ENCODE data around the gene CCDC187. TPM values are rescaled to one million over a fixed set of nuclear protein-coding genes. Genes with fewer than 3 reads are reported as not detected.
"Not testable (repeated sequence)": the region's sequence is repeated elsewhere in the genome, so short reads cannot be mapped to it uniquely, and the experiment has no call there.

Gene CCDC187
- total RNA-seq, 1 experiment from 2014 or later, result not detected

DNA sequence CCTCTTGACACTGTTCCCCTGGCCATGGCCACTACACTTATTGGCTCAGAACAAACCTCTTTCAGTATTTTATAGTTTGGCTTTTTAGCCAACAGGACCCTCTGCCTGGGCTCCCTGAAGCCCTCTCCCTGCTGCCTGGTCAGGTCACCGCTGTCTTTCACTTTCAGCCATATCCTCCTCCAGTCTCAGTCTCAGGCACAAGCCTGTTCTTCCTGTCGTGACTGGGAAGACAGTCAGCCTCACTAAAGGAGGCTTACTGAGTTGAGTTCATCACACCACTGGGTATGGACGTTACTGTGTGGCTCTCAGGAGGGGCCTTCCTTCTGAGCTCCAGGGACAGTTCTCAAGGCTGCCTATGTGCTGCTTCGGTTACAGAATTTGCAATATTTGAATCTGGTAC, 60.3 kb downstream of the CCDC187 start:
- no peak overlapping the region for H3K27ac ChIP-seq
- H3K4me1 ChIP-seq, result peaks cover 14% of the 10 kb centered on the region
- DNase-seq, result no peak
- peaks cover 27% of the 10 kb centered on the region for H3K27me3 ChIP-seq
- H3K9me3 ChIP-seq (replicated peaks), result no peaks in the 10 kb centered on the region
- H3K4me3 ChIP-seq, result no peak overlapping the region
- peaks cover 5% of the 10 kb centered on the region for H3K36me3 ChIP-seq

DNA sequence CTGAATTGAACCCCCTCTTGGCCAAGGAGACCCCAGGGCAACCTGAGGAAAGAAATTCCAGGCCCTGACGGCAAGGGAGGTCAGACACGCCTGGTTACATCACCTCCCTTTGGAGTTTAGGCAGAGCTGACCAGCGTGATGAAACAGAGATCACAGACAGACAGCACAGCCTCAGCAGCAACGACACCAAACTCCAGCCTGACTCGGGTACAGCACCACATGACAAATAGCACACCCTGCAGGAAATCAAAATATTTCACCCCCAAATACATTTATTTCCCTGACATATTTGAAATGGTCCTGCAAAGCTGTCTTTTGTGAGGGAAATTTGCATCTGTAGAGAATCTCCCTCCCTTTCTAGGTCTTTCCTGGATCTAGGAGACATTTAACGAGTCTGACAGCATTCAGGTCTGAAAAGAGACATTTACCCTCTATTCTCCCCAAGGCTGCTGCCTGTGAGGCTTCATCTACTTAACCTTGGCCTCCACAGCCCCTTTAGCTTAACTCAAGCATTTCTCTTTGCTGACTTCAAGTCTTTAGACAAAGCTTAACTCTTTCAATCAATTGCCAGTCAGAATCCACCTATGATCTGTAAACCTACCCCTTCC, 60.9 kb downstream of the CCDC187 start:
- Histone ChIP-seq H3K27me3 (peaks cover 21% of the 10 kb centered on the region), H3K36me3 (peaks cover 5% of the 10 kb centered on the region)

DNA sequence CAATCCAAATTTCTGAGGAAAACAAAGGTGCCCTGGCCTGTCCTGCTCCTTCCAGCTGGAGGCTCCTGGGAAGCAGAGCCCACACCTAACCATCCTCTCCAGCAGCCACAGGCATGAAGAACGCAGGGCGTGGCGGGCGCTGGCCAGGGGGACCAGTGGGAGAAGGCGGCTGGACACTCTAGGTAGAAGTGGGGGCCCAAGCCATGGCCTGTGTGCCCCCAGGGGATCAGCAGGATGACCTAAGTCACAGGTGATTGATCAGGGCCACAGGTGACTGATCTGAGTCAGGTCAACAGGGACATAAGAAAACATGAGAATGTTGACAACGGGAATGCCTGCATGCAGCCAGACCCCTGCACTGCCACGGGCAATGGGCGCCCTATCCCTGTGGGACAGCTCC, 61.6 kb downstream of the CCDC187 start:
- Histone ChIP-seq H3K4me1 (peaks cover 22% of the 10 kb centered on the region), H3K4me3 (no peak overlapping the region), H3K36me3 (peaks cover 5% of the 10 kb centered on the region), H3K27me3 (peaks cover 13% of the 10 kb centered on the region), H3K9me3 (replicated peaks) (no peaks in the 10 kb centered on the region), H3K27ac (no peak overlapping the region)
- DNase-seq, result no peak

More for the DNA sequence above, 60.9 kb downstream of the CCDC187 start:
- Histone ChIP-seq H3K4me3 (no peak overlapping the region), H3K9me3 (replicated peaks) (no peaks in the 10 kb centered on the region), H3K27ac (no peak overlapping the region), H3K4me1 (peaks cover 17% of the 10 kb centered on the region)
- DNase-seq, result no peak

DNA sequence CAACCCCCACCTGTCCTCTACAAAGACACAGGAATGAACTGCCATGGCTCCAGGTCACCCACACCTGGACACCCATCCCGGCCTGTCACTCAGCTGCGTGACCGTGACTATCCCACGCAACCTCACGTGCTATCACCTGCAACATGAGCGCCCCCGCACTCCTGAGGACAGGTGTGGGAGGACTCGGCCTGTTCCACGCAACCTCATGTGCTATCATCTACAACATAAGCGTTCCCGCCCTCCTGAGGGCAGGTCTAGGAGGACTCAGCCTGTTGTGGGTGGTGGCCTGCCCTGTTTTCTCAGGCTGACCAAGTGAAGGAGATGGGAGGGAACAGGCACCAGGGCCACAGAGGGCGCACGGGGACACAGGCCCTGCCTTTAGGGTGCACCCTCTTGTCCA, 62.4 kb downstream of the CCDC187 start:
- DNase-seq, result no peak
- Histone ChIP-seq H3K27ac (no peak overlapping the region), H3K4me1 (peaks cover 22% of the 10 kb centered on the region), H3K4me3 (no peak overlapping the region), H3K9me3 (replicated peaks) (no peaks in the 10 kb centered on the region), H3K27me3 (peaks cover 6% of the 10 kb centered on the region), H3K36me3 (peaks cover 6% of the 10 kb centered on the region)

DNA sequence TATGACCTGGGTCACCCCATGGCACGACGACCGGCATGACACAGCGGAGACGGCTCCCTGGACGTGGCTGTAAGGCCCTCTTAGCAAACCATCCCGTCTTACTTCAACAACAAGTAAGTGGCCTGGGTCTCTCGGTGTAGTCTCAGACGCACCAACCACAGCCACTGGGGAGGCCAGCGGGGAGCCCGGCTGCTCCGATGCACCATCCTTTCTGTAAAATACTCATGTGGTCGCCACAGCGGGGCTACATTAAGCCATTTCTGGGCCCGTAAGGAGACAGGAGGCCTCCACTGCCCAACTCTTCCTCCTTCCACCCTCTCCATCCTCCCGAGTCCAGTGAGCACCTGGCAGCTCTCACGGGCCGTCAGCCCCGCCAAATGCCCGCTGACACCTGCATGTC, 63.0 kb downstream of the CCDC187 start:
- H3K36me3 ChIP-seq, result peaks cover 8% of the 10 kb centered on the region
- peaks cover 18% of the 10 kb centered on the region for H3K4me1 ChIP-seq
- no peak overlapping the region for H3K27ac ChIP-seq
- no peaks in the 10 kb centered on the region for H3K27me3 ChIP-seq
- no peak overlapping the region for H3K4me3 ChIP-seq
- no peaks in the 10 kb centered on the region for H3K9me3 ChIP-seq (replicated peaks)
- no peak for DNase-seq

DNA sequence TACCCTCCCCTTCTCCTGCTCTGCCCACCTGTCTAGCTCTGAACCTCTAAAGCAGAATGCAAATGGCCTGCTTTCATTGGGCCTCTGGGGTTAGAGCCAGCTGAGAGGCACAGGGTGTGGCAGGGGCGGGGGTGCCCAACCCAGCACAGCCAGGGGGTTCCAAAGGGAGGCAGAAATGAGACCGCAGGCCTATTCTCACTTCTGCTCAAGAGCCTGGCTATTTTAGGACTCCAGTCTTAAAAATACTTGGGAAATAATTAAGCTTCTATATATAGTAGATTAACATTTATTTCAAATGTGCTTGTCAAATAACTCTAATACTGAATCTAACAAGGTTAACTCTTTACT, 63.9 kb downstream of the CCDC187 start:
- Histone ChIP-seq H3K27ac (no peak overlapping the region), H3K36me3 (peaks cover 17% of the 10 kb centered on the region)
- no peak for DNase-seq

DNA sequence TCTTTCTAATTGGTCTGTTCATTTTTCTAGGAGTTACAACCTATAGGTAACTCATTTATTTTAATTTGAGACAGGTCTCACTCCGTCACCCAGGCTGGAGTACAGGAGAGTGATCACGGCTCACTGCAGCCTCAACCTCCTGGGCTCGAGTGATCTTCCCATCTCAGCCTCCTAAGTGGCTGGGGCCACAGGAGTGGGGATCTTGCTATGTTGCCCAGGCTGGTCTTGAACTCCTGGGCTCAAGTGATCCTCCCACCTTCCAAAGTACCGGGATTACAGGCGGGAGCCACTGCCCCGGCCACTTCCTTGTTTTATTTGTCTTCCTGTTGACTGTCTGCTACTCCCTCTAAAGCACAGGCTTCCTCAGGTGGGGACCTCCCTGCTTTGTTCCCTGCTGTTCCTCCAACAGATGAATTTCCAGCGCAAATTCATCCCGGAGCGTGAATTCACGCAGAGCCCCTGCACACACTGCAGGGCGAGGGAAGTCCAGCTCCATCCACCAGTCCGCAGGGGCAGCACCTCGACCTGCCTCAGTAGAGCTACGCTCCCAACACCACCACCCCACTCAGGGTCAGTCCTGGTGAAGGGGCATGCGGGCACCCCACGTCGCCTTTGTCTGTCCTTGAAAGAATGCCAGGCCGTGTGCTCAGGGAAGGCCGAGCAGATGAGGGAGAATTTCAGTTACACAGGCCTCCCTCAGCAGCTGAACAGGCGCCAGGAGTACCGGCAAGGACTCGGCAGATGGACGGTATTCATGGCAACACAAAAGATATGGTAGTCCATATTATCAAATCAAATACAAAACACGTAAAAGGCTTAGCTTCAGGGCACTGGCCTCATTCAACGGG, 64.5 kb downstream of the CCDC187 start:
- peaks cover 18% of the 10 kb centered on the region for H3K4me1 ChIP-seq
- DNase-seq, result no peak
- H3K9me3 ChIP-seq (replicated peaks), result no peaks in the 10 kb centered on the region
- H3K36me3 ChIP-seq, result peaks cover 20% of the 10 kb centered on the region
- no peaks in the 10 kb centered on the region for H3K27me3 ChIP-seq
- no peak overlapping the region for H3K27ac ChIP-seq
- H3K4me3 ChIP-seq, result no peak overlapping the region

More for the DNA sequence above, 63.9 kb downstream of the CCDC187 start:
- H3K4me3 ChIP-seq, result no peak overlapping the region
- H3K4me1 ChIP-seq, result peaks cover 18% of the 10 kb centered on the region
- H3K27me3 ChIP-seq, result no peaks in the 10 kb centered on the region
- no peaks in the 10 kb centered on the region for H3K9me3 ChIP-seq (replicated peaks)

DNA sequence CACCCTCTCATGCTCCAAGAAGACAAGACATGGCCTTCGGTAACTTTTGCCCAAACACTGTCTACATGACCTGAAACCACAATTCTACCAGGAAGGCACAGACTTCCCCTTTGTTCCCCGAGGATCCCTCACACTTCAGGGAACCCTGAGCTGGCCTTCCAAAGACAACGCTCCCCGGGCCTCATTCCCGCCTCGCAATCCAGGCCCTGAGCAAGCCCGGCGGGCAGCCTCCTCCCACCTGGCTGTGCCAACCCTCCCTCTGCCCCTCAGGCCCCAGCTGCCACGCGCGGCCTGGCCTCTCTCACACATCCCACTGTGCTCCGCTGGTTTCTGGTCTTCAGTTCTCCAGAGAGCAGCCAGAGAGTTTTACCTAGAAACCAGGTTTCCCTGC, 65.6 kb downstream of the CCDC187 start:
- Histone ChIP-seq H3K27me3 (no peaks in the 10 kb centered on the region), H3K4me1 (peaks cover 19% of the 10 kb centered on the region), H3K36me3 (peaks cover 20% of the 10 kb centered on the region), H3K9me3 (replicated peaks) (no peaks in the 10 kb centered on the region), H3K4me3 (no peak overlapping the region), H3K27ac (no peak overlapping the region)
- DNase-seq, result no peak

DNA sequence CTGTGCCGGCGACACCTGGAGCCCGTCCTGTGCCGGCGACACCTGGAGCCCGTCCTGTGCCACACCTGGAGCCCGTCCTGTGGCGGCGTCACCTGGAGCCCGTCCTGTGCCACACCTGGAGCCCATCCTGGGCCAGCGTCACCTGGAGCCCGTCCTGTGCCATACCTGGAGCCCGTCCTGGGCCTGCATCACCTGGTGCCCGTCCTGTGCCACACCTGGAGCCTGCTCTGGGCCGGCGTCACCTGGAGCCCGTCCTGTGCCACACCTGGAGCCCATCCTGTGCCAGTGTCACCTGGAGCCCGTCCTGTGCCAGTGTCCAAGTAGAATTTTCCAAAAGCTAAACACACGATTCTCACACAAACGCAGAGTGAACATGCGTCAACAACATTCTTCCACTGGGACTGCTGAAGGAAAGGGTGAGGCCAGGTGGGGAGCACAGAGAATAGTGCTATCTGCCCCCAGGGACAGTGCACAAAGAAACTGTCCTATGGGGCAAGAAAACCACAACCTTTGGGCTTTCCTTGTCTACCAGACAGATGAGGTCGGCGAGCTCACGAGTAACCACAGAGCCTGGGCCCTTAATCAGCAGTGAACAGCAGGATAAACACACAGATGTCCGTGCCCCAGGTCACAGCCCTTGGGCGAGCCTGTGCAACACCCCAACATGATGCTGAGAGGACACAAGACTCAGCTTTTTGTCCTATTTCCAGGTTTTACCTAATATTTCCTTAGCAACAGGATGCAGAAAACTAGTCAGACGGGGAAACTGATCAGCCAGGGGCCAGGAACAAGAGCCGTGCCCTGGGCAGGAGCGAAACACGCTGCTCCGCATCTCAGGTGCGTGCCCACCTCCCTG, 66.2 kb downstream of the CCDC187 start:
- peaks cover 21% of the 10 kb centered on the region for H3K4me1 ChIP-seq
- H3K27me3 ChIP-seq, result no peaks in the 10 kb centered on the region
- no peak overlapping the region for H3K4me3 ChIP-seq
- DNase-seq, result no peak
- no peaks in the 10 kb centered on the region for H3K9me3 ChIP-seq (replicated peaks)
- peaks cover 20% of the 10 kb centered on the region for H3K36me3 ChIP-seq
- H3K27ac ChIP-seq, result no peak overlapping the region

DNA sequence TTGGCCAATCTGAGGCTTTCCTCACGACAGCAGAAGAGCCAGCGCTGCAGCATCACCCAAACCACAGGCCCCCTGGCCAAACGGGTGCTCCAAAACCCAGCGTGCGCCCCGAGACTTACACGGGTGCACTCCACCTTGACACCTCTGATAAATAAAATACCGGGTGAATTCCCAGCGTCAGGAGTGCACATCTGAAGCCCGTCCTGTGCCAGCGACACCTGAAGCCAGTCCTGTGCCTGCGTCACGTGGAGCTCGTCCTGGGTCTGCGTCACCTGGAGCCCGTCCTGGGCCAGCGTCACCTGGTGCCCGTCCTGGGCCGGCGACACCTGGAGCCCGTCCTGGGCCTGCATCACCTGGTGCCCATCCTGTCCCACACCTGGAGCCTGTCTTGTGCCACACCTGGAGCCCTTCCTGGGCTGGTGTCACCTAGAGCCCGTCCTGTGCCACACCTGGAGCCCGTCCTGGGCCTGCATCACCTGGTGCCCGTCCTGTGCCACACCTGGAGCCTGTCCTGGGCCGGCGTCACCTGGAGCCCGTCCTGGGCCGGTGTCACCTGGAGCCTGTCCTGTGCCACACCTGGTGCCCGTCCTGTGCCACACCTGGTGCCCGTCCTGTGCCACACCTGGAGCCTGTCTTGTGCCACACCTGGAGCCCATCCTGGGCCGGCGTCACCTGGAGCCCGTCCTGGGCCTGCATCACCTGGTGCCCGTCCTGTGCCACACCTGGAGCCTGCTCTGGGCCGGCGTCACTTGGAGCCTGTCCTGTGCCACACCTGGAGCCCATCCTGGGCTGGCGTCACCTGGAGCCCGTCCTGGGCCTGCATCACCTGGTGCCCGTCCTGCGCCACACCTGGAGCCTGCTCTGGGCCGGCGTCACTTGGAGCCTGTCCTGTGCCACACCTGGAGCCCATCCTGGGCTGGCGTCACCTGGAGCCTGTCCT, 67.2 kb downstream of the CCDC187 start:
- not testable (repeated sequence) for H3K9me3 ChIP-seq (replicated peaks); H3K4me3 ChIP-seq; DNase-seq; H3K27me3 ChIP-seq; H3K27ac ChIP-seq
- peaks cover 21% of the 10 kb centered on the region for H3K4me1 ChIP-seq
- peaks cover 20% of the 10 kb centered on the region for H3K36me3 ChIP-seq

DNA sequence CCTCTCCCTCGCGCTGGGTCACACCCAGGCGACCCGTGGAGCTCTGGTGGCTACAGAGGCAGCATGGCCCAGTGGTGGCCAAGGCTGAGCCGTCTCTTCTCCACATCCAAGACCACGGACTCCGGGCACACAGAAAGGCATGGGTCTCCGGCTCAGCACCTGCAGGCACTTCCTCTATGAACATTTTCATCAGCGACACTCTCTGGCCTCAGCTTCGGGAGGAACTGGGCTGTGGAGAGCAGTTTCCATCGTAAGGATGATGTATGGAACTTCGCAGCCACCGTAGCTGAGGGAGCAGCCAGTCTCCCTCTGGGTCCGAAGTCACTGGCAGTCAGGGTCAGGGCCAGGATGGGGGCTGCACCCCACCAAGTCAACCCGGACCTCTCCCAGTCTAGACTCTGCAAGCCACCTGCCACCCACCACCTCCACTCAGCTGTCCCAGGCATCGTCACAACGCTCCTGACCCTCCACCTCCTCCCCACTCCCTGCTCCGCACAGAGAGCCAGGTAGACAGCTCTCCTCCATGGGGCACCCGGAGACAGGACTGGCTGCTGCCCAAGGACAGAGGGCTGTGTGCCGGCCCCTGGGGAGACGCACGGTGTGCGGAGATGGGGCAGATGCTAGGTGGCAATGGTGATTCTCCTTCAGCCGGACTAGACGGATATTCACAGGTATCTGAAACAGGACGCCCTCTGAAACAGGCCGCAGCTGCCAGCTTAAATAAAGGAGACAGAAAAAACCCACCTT, 68.0 kb downstream of the CCDC187 start:
- Histone ChIP-seq H3K4me1 (peaks cover 21% of the 10 kb centered on the region), H3K36me3 (peaks cover 22% of the 10 kb centered on the region), H3K9me3 (replicated peaks) (no peaks in the 10 kb centered on the region), H3K4me3 (no peak overlapping the region), H3K27me3 (no peaks in the 10 kb centered on the region), H3K27ac (no peak overlapping the region)
- DNase-seq, result no peak

DNA sequence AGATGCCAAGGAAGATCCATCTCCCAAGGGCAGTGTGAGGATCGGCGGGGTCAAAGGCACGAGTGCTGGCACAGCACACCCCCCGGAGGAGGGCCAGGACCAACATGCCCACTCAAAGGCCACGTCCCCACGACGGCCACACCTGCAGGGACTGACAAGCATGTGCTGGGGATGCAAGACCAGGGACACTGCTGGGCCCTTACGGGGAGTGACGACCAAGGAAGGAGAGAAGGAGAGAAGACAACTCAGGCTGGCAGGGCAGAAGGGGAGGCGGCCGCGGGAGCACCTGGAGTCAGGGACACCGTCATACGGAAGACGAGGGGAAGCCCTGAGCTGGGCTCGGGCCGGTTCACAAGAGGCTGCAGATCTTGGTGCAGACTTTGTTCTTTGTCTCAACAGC, 68.7 kb downstream of the CCDC187 start:
- Histone ChIP-seq H3K27ac (no peak overlapping the region), H3K27me3 (no peaks in the 10 kb centered on the region), H3K9me3 (replicated peaks) (no peaks in the 10 kb centered on the region), H3K4me1 (peaks cover 21% of the 10 kb centered on the region), H3K4me3 (no peak overlapping the region), H3K36me3 (peaks cover 22% of the 10 kb centered on the region)
- no peak for DNase-seq

DNA sequence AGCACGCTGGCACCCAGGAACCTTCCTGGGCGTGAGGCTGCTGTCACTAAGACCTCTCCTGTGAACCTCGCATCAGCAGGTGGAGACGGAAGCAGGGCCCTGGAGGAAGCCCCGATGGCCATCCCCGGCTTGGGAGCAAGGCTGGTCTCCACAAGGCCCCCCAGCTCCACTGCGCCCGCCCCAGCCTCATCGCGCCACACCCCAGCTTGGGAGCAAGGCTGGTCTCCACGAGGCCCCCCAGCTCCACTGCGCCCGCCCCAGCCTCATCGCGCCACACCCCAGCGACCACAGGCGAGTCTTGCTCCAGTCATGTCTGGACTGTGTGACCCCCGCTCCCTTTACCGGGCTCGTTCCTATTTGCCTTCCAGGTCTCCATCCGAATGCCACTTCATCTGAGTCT, 69.3 kb downstream of the CCDC187 start:
- H3K27me3 ChIP-seq, result no peaks in the 10 kb centered on the region
- H3K36me3 ChIP-seq, result peaks cover 22% of the 10 kb centered on the region
- peaks cover 21% of the 10 kb centered on the region for H3K4me1 ChIP-seq
- H3K4me3 ChIP-seq, result no peak overlapping the region
- no peaks in the 10 kb centered on the region for H3K9me3 ChIP-seq (replicated peaks)
- H3K27ac ChIP-seq, result no peak overlapping the region
- no peak for DNase-seq

DNA sequence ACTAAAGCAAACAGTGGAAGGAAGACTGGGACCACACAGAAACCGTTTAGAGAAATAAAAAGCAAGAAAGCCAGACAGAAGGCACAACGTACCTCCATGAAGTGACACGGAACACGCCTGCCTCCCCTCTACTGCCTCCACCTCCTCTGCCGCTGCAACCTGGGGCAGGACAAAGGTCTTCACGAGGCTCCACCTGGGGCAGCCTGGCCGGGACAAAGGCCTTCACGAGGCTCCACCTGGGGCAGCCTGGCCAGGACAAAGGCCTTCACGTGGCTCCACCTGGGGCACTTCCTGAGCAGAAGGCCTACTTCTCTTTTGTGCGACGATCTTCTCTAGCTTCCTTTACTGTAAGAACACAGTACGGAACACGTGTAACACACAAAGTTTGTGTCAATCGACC, 70.0 kb downstream of the CCDC187 start:
- Histone ChIP-seq H3K9me3 (replicated peaks) (no peaks in the 10 kb centered on the region), H3K27me3 (no peaks in the 10 kb centered on the region), H3K27ac (peak overlapping the region; percentile 9; the same call in 1 of the 2 replicates), H3K4me1 (peaks cover 21% of the 10 kb centered on the region), H3K36me3 (peaks cover 22% of the 10 kb centered on the region), H3K4me3 (no peak overlapping the region)
- DNase-seq, result no peak
